Osteocyte (in vitro differentiated cells): Measurements from ENCODE around the gene MAP4K4. TPM values are rescaled to one million over a fixed set of nuclear protein-coding genes. Genes with fewer than 3 reads are reported as not detected.

Source experiments
- DNase-seq: peaks from one replicate; pipeline ENCODE4 v3.0.0; 2021; ENCODE audit warnings: mixed read lengths; ENCODE audit not compliant: unreplicated experiment; ENCODE audit errors: extremely low spot score
- H3K27ac Mint-ChIP-seq: one replicate; pipeline ENCODE4 v1.8.0; 2021; ENCODE audit warnings: mild to moderate bottlenecking, mixed read lengths; ENCODE audit not compliant: unreplicated experiment
- H3K27me3 Mint-ChIP-seq: one replicate; pipeline ENCODE4 v1.8.0; 2021; ENCODE audit warnings: mixed read lengths; ENCODE audit not compliant: unreplicated experiment
- H3K36me3 Mint-ChIP-seq: one replicate; pipeline ENCODE4 v1.8.0; 2021; ENCODE audit warnings: mixed read lengths; ENCODE audit not compliant: unreplicated experiment
- H3K4me1 Mint-ChIP-seq: one replicate; pipeline ENCODE4 v1.8.0; 2021; ENCODE audit warnings: mixed read lengths; ENCODE audit not compliant: unreplicated experiment
- H3K4me3 Mint-ChIP-seq: one replicate; pipeline ENCODE4 v1.8.0; 2021; ENCODE audit warnings: mild to moderate bottlenecking, moderate library complexity, mixed read lengths; ENCODE audit not compliant: unreplicated experiment
- H3K9me3 Mint-ChIP-seq: one replicate; pipeline ENCODE4 v1.8.0; 2021; ENCODE audit warnings: mixed read lengths; ENCODE audit not compliant: unreplicated experiment
- total RNA-seq: library from RNA; stranded (reverse); gene quantifications from 2 replicates; pipeline ENCODE4 v1.2.1, GENCODE V29; 2021
- TF ChIP-seq, protein P1 (sequence below): fragments of 200-600 bp; sonication (generic); IDR thresholded peaks from 2 replicates; pipeline ENCODE4 v1.5.0; 2021; ENCODE audit warnings: antibody characterized with exemption, mild to moderate bottlenecking, moderate library complexity

MAP4K4 gene
- total RNA-seq, 1 donor from 2014 or later: 126 TPM

DNA sequence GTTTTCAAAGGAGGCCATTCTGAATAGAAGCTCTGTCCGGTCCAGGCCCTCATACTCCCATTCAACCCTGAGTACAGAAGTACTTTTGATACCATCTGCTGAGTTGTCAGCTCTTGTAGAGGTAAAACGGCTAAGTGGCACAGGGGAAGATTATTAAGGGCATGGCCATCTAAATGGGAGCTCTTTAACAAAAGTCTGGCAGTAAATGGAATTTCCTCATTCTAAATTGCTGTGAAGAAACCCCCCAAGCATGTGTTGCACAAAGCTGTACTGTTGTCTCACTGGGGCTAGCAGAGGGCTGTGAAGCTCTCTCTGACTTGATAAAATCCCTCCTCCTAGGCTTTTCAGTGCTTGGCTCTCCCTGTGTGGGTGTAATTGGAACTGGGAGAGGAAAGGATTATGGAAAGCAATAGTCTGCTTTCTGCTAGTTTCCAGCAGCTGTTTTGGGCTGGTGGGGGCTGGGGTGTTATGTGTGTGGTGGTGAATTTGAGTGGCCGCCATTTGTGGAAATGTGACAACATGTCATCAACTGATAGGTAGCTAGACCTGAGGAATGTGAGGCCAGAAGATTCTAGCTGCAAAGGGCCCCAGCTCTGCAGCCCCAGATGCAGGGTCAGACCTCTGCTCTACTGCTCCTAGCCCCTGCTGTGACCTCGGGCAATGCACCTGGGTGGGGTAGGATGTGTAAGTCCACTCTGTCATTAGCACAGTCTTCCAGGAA is 65.1 kb downstream of the MAP4K4 start:
- Mint-ChIP-seq H3K4me3 (no peak overlapping the region), H3K4me1 (peaks cover 75% of the 10 kb centered on the region), H3K27ac (peak overlapping the region; percentile 67), H3K27me3 (no peaks in the 10 kb centered on the region), H3K36me3 (peaks cover 2% of the 10 kb centered on the region), H3K9me3 (no peaks in the 10 kb centered on the region)
- DNase-seq: no peak
- TF ChIP-seq, protein P1, sequence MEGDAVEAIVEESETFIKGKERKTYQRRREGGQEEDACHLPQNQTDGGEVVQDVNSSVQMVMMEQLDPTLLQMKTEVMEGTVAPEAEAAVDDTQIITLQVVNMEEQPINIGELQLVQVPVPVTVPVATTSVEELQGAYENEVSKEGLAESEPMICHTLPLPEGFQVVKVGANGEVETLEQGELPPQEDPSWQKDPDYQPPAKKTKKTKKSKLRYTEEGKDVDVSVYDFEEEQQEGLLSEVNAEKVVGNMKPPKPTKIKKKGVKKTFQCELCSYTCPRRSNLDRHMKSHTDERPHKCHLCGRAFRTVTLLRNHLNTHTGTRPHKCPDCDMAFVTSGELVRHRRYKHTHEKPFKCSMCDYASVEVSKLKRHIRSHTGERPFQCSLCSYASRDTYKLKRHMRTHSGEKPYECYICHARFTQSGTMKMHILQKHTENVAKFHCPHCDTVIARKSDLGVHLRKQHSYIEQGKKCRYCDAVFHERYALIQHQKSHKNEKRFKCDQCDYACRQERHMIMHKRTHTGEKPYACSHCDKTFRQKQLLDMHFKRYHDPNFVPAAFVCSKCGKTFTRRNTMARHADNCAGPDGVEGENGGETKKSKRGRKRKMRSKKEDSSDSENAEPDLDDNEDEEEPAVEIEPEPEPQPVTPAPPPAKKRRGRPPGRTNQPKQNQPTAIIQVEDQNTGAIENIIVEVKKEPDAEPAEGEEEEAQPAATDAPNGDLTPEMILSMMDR: no peak

DNA sequence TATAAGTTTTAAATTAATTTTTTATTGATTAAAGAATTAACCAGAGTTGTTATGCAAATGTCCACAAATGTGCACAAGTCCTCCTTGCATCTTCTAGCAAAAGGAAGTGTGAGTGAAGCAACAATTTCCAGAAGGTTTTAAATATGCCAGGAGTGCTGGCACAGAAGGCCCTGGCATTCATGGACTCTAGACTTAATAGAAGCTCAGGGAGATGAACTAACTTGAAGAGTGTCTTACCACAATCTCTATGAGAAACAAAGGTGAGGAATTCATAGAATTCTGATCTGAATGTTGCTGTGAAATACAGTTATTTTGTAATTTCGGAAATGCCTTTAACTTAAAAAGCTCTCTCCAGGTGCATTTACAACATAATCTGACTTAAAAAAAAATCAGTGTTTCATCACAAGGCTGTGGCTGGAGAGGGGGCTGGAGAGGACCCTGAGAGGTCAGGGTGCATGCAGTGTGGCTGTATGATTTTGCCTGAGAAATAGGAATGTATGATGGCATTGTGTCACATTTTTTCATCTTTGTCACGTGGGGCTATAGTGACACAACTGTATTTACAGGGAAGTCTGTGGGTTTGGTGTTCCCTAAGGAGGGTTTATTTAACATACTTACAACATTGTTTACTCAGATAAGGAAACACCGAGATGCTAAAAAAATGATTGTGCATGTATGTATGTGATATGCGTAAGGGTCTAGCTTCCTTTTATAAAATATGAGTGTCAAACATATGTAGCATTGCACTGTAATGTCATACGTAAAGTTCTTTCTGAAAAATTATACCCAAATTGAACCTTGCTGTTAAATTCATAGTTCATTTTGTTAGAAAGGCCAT is 66.2 kb downstream of the MAP4K4 start:
- peak overlapping the region; percentile 35 for H3K27ac Mint-ChIP-seq
- H3K9me3 Mint-ChIP-seq: no peaks in the 10 kb centered on the region
- no peak overlapping the region for H3K4me3 Mint-ChIP-seq
- H3K36me3 Mint-ChIP-seq: peaks cover 2% of the 10 kb centered on the region
- TF ChIP-seq, protein P1: no peak
- DNase-seq: no peak
- H3K4me1 Mint-ChIP-seq: peaks cover 77% of the 10 kb centered on the region
- no peaks in the 10 kb centered on the region for H3K27me3 Mint-ChIP-seq

DNA sequence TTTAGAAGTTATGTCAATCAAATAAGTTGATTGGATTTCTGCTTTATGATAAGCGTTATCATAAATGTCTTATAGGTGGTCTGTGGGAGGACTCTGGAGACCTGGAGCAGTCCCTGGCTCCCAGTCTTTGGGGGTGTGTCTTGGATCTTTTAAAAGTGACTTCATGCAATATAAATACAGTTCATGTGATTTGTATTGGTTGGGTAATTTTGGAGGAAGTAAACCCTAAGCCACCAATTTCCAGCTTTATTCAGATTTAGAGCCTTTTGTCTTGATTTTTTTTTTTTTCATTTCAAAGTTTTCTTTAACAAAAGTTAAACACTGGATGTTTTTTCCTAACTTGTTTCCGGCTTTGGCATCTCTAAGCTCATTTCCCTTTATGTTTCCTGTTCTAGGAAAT is 68.8 kb downstream of the MAP4K4 start:
- Mint-ChIP-seq H3K27me3 (no peaks in the 10 kb centered on the region), H3K27ac (peak overlapping the region; percentile 75), H3K4me1 (peaks cover 79% of the 10 kb centered on the region), H3K4me3 (no peak overlapping the region), H3K9me3 (no peaks in the 10 kb centered on the region), H3K36me3 (peaks cover 2% of the 10 kb centered on the region)
- TF ChIP-seq, protein P1: no peak
- no peak for DNase-seq

DNA sequence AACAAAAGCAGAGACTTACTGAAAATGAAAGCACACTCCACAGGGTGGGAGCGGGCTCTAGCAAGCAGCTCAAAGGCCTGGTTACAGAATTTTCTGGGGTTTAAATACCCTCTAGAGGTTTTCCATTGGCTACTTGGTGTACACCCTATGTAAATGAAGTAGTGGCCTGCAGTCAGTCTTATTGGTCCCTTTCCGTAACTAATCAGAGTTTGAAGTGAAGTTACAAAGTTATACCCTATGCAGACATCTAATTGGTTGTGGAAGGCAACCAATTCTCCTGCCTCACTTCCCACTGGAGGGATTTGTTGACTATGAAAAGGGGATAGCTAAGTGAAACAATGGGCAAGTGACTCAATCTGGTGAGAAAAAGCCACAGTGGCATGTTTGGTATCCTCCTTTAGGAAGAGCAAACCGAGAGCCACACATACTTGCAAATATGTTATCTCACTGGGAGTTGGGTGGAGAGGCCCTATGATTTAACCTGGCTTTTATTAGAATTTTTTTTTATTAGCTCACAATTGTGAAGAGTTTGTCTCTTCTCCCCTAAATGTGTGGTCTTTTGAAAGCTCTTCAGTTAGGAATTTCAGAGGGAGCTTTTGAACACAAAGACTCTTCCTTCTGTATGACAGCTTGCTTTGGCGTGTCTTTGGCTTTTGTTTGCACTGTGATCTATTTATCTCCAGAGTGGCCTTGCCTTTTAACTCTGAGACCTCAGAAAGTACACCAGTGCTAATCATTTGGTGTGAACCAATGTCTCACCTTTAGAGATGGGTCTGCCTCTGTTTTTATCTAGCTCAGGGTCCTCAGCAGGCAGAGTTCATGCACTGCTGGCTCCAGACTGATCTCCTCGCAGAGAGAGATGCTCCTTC is 69.6 kb downstream of the MAP4K4 start:
- TF ChIP-seq, protein P1: no peak
- H3K9me3 Mint-ChIP-seq: no peaks in the 10 kb centered on the region
- no peak for DNase-seq
- H3K36me3 Mint-ChIP-seq: peaks cover 2% of the 10 kb centered on the region
- H3K27ac Mint-ChIP-seq: peak overlapping the region; percentile 75
- H3K27me3 Mint-ChIP-seq: no peaks in the 10 kb centered on the region
- H3K4me1 Mint-ChIP-seq: peaks cover 82% of the 10 kb centered on the region
- H3K4me3 Mint-ChIP-seq: no peak overlapping the region
